GM19239 (cell line): ENCODE measurements around the gene PERM1.
"Not testable (repeated sequence)": the region's sequence is repeated elsewhere in the genome, so short reads cannot be mapped to it uniquely, and the experiment has no call there.

Experiments used
- DNase-seq: peaks from one replicate; pipeline ENCODE4 v3.0.0; 2011; ENCODE audit warnings: low spot score; ENCODE audit not compliant: insufficient read length
- FAIRE-seq: peaks from 2 replicates; lab custom pipeline; 2011; peaks lifted over from hg19 to GRCh38; lab: Jason Lieb, UNC

The PERM1 gene

GRCh38 chr1:980602-981395 is 1.1 kb downstream of the PERM1 start:
- FAIRE-seq: no peak
- DNase-seq: no peak

- DNase-seq (no peak), FAIRE-seq (no peak)
These were observed 1.7 kb downstream of the PERM1 start for GRCh38 chr1:980137-980571.

GRCh38 chr1:979744-980072 is 2.2 kb downstream of the PERM1 start:
- DNase-seq: no peak
- FAIRE-seq: no peak

- FAIRE-seq: no peak
- DNase-seq: no peak
These were observed 2.8 kb downstream of the PERM1 start for GRCh38 chr1:978835-979743.

GRCh38 chr1:978069-978834 is 3.6 kb downstream of the PERM1 start:
- DNase-seq: no peak
- no peak for FAIRE-seq

GRCh38 chr1:976791-977190 is 5.1 kb downstream of the PERM1 start:
- DNase-seq, FAIRE-seq: not testable (repeated sequence)

GRCh38 chr1:975896-976683 is 5.8 kb downstream of the PERM1 start:
- peak; percentile 82 for DNase-seq
- no peak for FAIRE-seq

GRCh38 chr1:975365-975764 is 6.5 kb downstream of the PERM1 start:
- FAIRE-seq (no peak), DNase-seq (no peak)

- no peak for DNase-seq
- no peak for FAIRE-seq
These were observed 7.1 kb downstream of the PERM1 start for GRCh38 chr1:974687-975328.

- FAIRE-seq: no peak
- DNase-seq: no peak
These were observed 7.6 kb downstream of the PERM1 start for GRCh38 chr1:974293-974640.

GRCh38 chr1:973459-974292 is 8.2 kb downstream of the PERM1 start:
- DNase-seq: no peak
- FAIRE-seq: no peak

- no peak for FAIRE-seq
- DNase-seq: no peak
These were observed 9.0 kb downstream of the PERM1 start for GRCh38 chr1:972726-973458.

- no peak for DNase-seq
- FAIRE-seq: no peak
These were observed 10.0 kb downstream of the PERM1 start for GRCh38 chr1:971751-972506.

GRCh38 chr1:970973-971730 is 10.7 kb downstream of the PERM1 start:
- DNase-seq (no peak), FAIRE-seq (no peak)

GRCh38 chr1:970242-970972 is 11.5 kb downstream of the PERM1 start:
- FAIRE-seq (no peak), DNase-seq (no peak)

- no peak for FAIRE-seq
- DNase-seq: no peak
These were observed 12.5 kb downstream of the PERM1 start for GRCh38 chr1:969260-969855.
